ENCODE results near the gene EIF4E2. TPM values are rescaled to one million over a fixed set of nuclear protein-coding genes. Genes with fewer than 3 reads are reported as not detected.
A peak's percentile ranks its signal among the peaks of the same experiment; 100 is the strongest.

EIF4E2 gene
- total and polyA plus RNA-seq, 2 of the 13 experiments (the other 11 are each of a cell fraction or from before 2014, with no cell fraction given): 25.0 to 101 TPM

GRCh38 chr2:232550354-232551249, at the start of gene EIF4E2, which contains the start of gene TIGD1 (continued):
- peak; percentile 89 for TF ChIP-seq ZNF768 (CRISPR knock-in tag; IDR thresholded peaks at IDR 0.05)
- peak; percentile 61; the same call in 1 of the 2 replicates for TF ChIP-seq ZSCAN22 (CRISPR knock-in tag; IDR thresholded peaks at IDR 0.05)
- TF ChIP-seq RARG (CRISPR knock-in tag; IDR thresholded peaks at IDR 0.05; ENCODE audit: low read depth): no peak
- peak; percentile 99 for TF ChIP-seq ZNF691 (CRISPR knock-in tag; IDR thresholded peaks at IDR 0.05; ENCODE audit: borderline replicate concordance, low read depth)
- 0 out of 2 replicates have a peak, but pooled peaks have one; percentile 75 for TF ChIP-seq TBP (CRISPR knock-in tag; IDR thresholded peaks at IDR 0.05)
- TF ChIP-seq MED8 (CRISPR knock-in tag; IDR thresholded peaks at IDR 0.05; ENCODE audit: insufficient replicate concordance): peak; percentile 96
- no peak for TF ChIP-seq MATR3 (CRISPR knock-in tag; IDR thresholded peaks at IDR 0.05)
- TF ChIP-seq NR3C1 (CRISPR knock-in tag; IDR thresholded peaks at IDR 0.05): peak; percentile 0; the same call in 1 of the 2 replicates
- TF ChIP-seq RBFOX2 (IDR thresholded peaks at IDR 0.05; ENCODE audit: low read depth, low read length): peak; percentile 99
- TF ChIP-seq, protein P1, sequence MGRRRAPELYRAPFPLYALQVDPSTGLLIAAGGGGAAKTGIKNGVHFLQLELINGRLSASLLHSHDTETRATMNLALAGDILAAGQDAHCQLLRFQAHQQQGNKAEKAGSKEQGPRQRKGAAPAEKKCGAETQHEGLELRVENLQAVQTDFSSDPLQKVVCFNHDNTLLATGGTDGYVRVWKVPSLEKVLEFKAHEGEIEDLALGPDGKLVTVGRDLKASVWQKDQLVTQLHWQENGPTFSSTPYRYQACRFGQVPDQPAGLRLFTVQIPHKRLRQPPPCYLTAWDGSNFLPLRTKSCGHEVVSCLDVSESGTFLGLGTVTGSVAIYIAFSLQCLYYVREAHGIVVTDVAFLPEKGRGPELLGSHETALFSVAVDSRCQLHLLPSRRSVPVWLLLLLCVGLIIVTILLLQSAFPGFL (CRISPR knock-in tag; IDR thresholded peaks at IDR 0.05): peak; percentile 76; the same call in 1 of the 2 replicates
- TF ChIP-seq SALL2 (CRISPR knock-in tag; IDR thresholded peaks at IDR 0.05): peak; percentile 98
- peak; percentile 99 for TF ChIP-seq THAP8 (CRISPR knock-in tag; IDR thresholded peaks at IDR 0.05; ENCODE audit: borderline replicate concordance)
- TF ChIP-seq HOXD1 (CRISPR knock-in tag; IDR thresholded peaks at IDR 0.05): peak; percentile 97
- TF ChIP-seq ZNF883 (CRISPR knock-in tag; IDR thresholded peaks at IDR 0.05; ENCODE audit: not compliant biosample characterization): peak; percentile 100
- peak; percentile 99 for TF ChIP-seq ZMAT3 (CRISPR knock-in tag; conservative IDR thresholded peaks at IDR 0.05)
- peak; percentile 99 for TF ChIP-seq ZNF274 (CRISPR knock-in tag; IDR thresholded peaks at IDR 0.05)
- TF ChIP-seq ZNF782 (CRISPR knock-in tag; IDR thresholded peaks at IDR 0.05; ENCODE audit: borderline replicate concordance): peak; percentile 93; the same call in 1 of the 2 replicates
- no peak for TF ChIP-seq PCBP2 (optimal IDR thresholded peaks at IDR 0.05; ENCODE audit: low read depth, low read length, poor library complexity, severe bottlenecking)
- TF ChIP-seq PCBP1 (IDR thresholded peaks at IDR 0.05; ENCODE audit: borderline replicate concordance, low read depth, low read length): no peak
- peak; percentile 92 for TF ChIP-seq XRCC5 (optimal IDR thresholded peaks at IDR 0.05; ENCODE audit: low read length)
- TF ChIP-seq TBX3 (IDR thresholded peaks at IDR 0.05; ENCODE audit: borderline replicate concordance): peak; percentile 75; the same call in 1 of the 2 replicates
- no peak for TF ChIP-seq KAT2B (IDR thresholded peaks at IDR 0.05; ENCODE audit: borderline replicate concordance, low read depth, low read length)
- TF ChIP-seq, protein P2, sequence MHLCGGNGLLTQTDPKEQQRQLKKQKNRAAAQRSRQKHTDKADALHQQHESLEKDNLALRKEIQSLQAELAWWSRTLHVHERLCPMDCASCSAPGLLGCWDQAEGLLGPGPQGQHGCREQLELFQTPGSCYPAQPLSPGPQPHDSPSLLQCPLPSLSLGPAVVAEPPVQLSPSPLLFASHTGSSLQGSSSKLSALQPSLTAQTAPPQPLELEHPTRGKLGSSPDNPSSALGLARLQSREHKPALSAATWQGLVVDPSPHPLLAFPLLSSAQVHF (CRISPR knock-in tag; IDR thresholded peaks at IDR 0.05): peak; percentile 99
- TF ChIP-seq ZBTB37 (CRISPR knock-in tag; IDR thresholded peaks at IDR 0.05): peak; percentile 57; the same call in 1 of the 2 replicates
- TF ChIP-seq SUZ12 (IDR thresholded peaks at IDR 0.05; ENCODE audit: low read depth, low read length): no peak

Data from HepG2 (cell line).